K562 (cell line): ENCODE data around the gene NELL1. TPM values are rescaled to one million over a fixed set of nuclear protein-coding genes. Genes with fewer than 3 reads are reported as not detected.

Experiments
- ATAC-seq: fragments of 200-7000 bp; cut with Tn5 transposase; 3 replicates; pipeline ENCODE4 v1.9.1; 2020; ENCODE audit warnings: moderate library complexity
- BruUV-seq: library from RNA; stranded (reverse); fragments of 400-500 nt; replicated peaks from 2 replicates; lab custom pipeline; 2021; lab: Mats Ljungman, UMichigan
- CTCF ChIA-PET: fragments of 300-600 bp; formaldehyde crosslinking; extraction: SDS; loops from one replicate; lab custom pipeline; 2021; ENCODE audit warnings: low intra/inter-chr PET ratio; lab: Yijun Ruan, JAX
- POLR2A ChIA-PET: fragments of 300-600, 350-650 bp; sonication (Branson Sonifier 250); formaldehyde crosslinking; extraction: SDS; loops from one replicate; lab custom pipeline; 2021; ENCODE audit warnings: antibody characterized with exemption, inconsistent platforms; lab: Yijun Ruan, JAX
- DNase-seq, 4 experiments: peaks; one replicate each; pipeline versions ENCODE4 v3.0.0 to v3.0.0-alpha.2; 2011 to 2018; ENCODE audit warnings: low spot score in 3 of 4, mixed read lengths in 3 of 4; ENCODE audit errors: extremely low read depth in 1 of 4
- FAIRE-seq: peaks from 2 replicates; lab custom pipeline; 2011; peaks lifted over from hg19 to GRCh38; lab: Jason Lieb, UNC
- H2AFZ ChIP-seq: 2 replicates; pipeline ENCODE4 v1.6.0; 2011; ENCODE audit warnings: low read depth, low read length, control low read depth, inconsistent platforms
- H3K27ac ChIP-seq: fragments of 200-600 bp; 3 replicates; pipeline ENCODE4 v1.8.0; 2011; ENCODE audit warnings: low read depth, mild to moderate bottlenecking, control low read depth, inconsistent platforms, low read length, moderate library complexity, mixed read lengths; ENCODE audit errors: extremely low read depth
- H3K27me3 ChIP-seq, 2 experiments: fragments of 300-600 bp in 1 of 2; 2 replicates in 1 of 2; 3 replicates in 1 of 2; pipeline versions ENCODE4 v1.6.0 to v1.8.0; 2011; ENCODE audit warnings: inconsistent platforms in 2 of 2, low read length in 2 of 2, mild to moderate bottlenecking in 1 of 2, mixed read lengths in 1 of 2, moderate library complexity in 1 of 2; ENCODE audit not compliant: control insufficient read depth in 2 of 2, insufficient read depth in 2 of 2
- H3K36me3 ChIP-seq: fragments of 300-600 bp; 3 replicates; pipeline ENCODE4 v1.8.0; 2011; ENCODE audit warnings: mild to moderate bottlenecking, low read length, inconsistent platforms; ENCODE audit not compliant: control insufficient read depth, insufficient read depth
- H3K4me1 ChIP-seq, 2 experiments: fragments of 200-600 bp in 1 of 2; replicated peaks in 1 of 2; 2 replicates in 1 of 2; 3 replicates in 1 of 2; pipeline versions ENCODE4 v1.5.1 to v1.8.0; 2011; ENCODE audit warnings: inconsistent platforms in 2 of 2, low read length in 2 of 2, mild to moderate bottlenecking in 1 of 2, mixed read lengths in 1 of 2, moderate library complexity in 1 of 2; ENCODE audit not compliant: control insufficient read depth in 2 of 2, insufficient read depth in 2 of 2
- H3K4me2 ChIP-seq: 2 replicates; pipeline ENCODE4 v1.6.1; 2011; ENCODE audit warnings: low read length, control low read depth, inconsistent platforms, mixed read lengths; ENCODE audit not compliant: insufficient read depth
- H3K4me3 ChIP-seq: fragments of 200-600 bp; sonication (generic), shearing (Covaris generic); 2 replicates; pipeline ENCODE4 v1.5.1; 2016; ENCODE audit warnings: control low read depth, inconsistent platforms
- H3K79me2 ChIP-seq: fragments of 200-600 bp; 3 replicates; pipeline ENCODE4 v1.8.0; 2011; ENCODE audit warnings: low read length, inconsistent platforms; ENCODE audit not compliant: control insufficient read depth, insufficient read depth
- H3K9ac ChIP-seq, 2 experiments: 2 replicates each; pipeline versions ENCODE4 v1.6.0 to v1.6.1; 2011; ENCODE audit warnings: low read depth in 2 of 2, low read length in 2 of 2, control low read depth in 1 of 2, inconsistent platforms in 1 of 2, mild to moderate bottlenecking in 1 of 2, mixed read lengths in 1 of 2; ENCODE audit not compliant: insufficient read depth in 1 of 2
- H3K9me1 ChIP-seq: one replicate; pipeline ENCODE4 v1.6.0; 2011; ENCODE audit warnings: inconsistent platforms, mild to moderate bottlenecking, low read length, moderate library complexity; ENCODE audit not compliant: control insufficient read depth, insufficient read depth
- H3K9me3 ChIP-seq: replicated peaks from 2 replicates; pipeline ENCODE4 v1.5.1; 2011; ENCODE audit warnings: low read depth, low read length, inconsistent platforms; ENCODE audit not compliant: control insufficient read depth, insufficient read depth
- H4K20me1 ChIP-seq: replicated peaks from 2 replicates; pipeline ENCODE4 v1.6.1; 2011; ENCODE audit warnings: low read length, inconsistent platforms, mixed read lengths; ENCODE audit not compliant: control insufficient read depth, insufficient read depth
- ATF1 ChIP-seq, 2 experiments: fragments of 450-650 bp in 1 of 2; IDR thresholded peaks; 2 replicates each; pipeline ENCODE4 v1.6.1; 2016; ENCODE audit warnings: missing compliant biosample characterization in 1 of 2, missing genetic modification characterization in 1 of 2
- FOXM1 ChIP-seq, 2 experiments: fragments of 450-650 bp in 1 of 2; sonication (generic) in 1 of 2; formaldehyde crosslinking in 1 of 2; IDR thresholded peaks; 2 replicates each; pipeline versions ENCODE4 v1.6.1 to v1.9.0; 2017 to 2022; ENCODE audit warnings: low read depth in 2 of 2, mild to moderate bottlenecking in 2 of 2, missing genetic modification reagents in 1 of 2, moderate library complexity in 1 of 2
- GTF2F1 ChIP-seq: IDR thresholded peaks from 2 replicates; pipeline ENCODE4 v1.6.1; 2011; ENCODE audit warnings: low read depth, low read length, improper control_type of control experiment
- MECOM ChIP-seq: fragments of 250-450 bp; sonication (Bioruptor Pico); IDR thresholded peaks from 2 replicates; pipeline ENCODE4 v1.8.0; 2022; ENCODE audit warnings: inconsistent platforms
- NFIX ChIP-seq: fragments of 250-450 bp; sonication (Bioruptor Pico); IDR thresholded peaks from 2 replicates; pipeline ENCODE4 v1.4.0; 2020; ENCODE audit warnings: low read depth, mild to moderate bottlenecking, moderate library complexity
- RHOXF2B ChIP-seq: fragments of 250-450 bp; sonication (Bioruptor Pico); conservative IDR thresholded peaks from 2 replicates; pipeline ENCODE4 v1.5.1; 2021
- SPI1 ChIP-seq: IDR thresholded peaks from 2 replicates; pipeline ENCODE4 v1.6.1; 2011; ENCODE audit warnings: low read depth, low read length, control low read depth, borderline replicate concordance
- SRSF7 ChIP-seq: fragments of 200-400 bp; formaldehyde crosslinking; optimal IDR thresholded peaks from 2 replicates; pipeline ENCODE3; 2017; ENCODE audit warnings: mild to moderate bottlenecking, low read depth, low read length
- TRIM28 ChIP-seq: fragments of 450-650 bp; IDR thresholded peaks from 2 replicates; pipeline ENCODE4 v1.6.1; 2017
- ZBTB7A ChIP-seq: IDR thresholded peaks from 2 replicates; pipeline ENCODE4 v1.6.1; 2011; ENCODE audit warnings: low read depth, mild to moderate bottlenecking, low read length, moderate library complexity, borderline replicate concordance; ENCODE audit not compliant: control insufficient read depth
- ZFPM2 ChIP-seq: fragments of 250-450 bp; sonication (Bioruptor Pico); IDR thresholded peaks from 2 replicates; pipeline ENCODE4 v1.5.1; 2022; ENCODE audit warnings: mild to moderate bottlenecking
- ZNF707 ChIP-seq: fragments of 250-450 bp; sonication (Bioruptor Pico); conservative IDR thresholded peaks from 2 replicates; pipeline ENCODE4 v1.8.0; 2022; ENCODE audit warnings: inconsistent platforms, mild to moderate bottlenecking, moderate library complexity
- ZNF717 ChIP-seq: fragments of 250-450 bp; sonication (Bioruptor Pico); IDR thresholded peaks from 2 replicates; pipeline ENCODE4 v1.5.0; 2021
- ZNF778 ChIP-seq: fragments of 450-650 bp; formaldehyde crosslinking; IDR thresholded peaks from 2 replicates; pipeline ENCODE4 v1.4.0; 2020; ENCODE audit warnings: mild to moderate bottlenecking, moderate library complexity
- WGBS: fragments of 100-300 bp; shearing (Covaris generic); methylation state at CpG from one replicate; pipeline ENCODE4 v1.1.6; 2016; ENCODE audit warnings: low coverage, mixed read lengths; ENCODE audit not compliant: insufficient coverage; ENCODE audit errors: missing lambda C conversion rate; 5-methylcytosine and 5-hydroxymethylcytosine counted together
- in situ Hi-C: fragments of 300-500 bp; cut with MboI; formaldehyde crosslinking; loops from 4 replicates; pipeline ENCODE4 v1.15.0; 2018; ENCODE audit warnings: inconsistent platforms, mixed read lengths
- intact Hi-C: fragments of 100-400 bp; cut with micrococcal nuclease; formaldehyde crosslinking; loops from 2 replicates; pipeline ENCODE4 v1.14.2; 2022
- polyA plus RNA-seq, 8 experiments: library from polyadenylated mRNA; depleted of rRNA in 4 of 8; stranded (reverse) in 5 of 8; unstranded in 3 of 8; fragments of >200 nt; fragmentation: Nextera tagmentation in 2 of 8; fragmentation: Illumina TruSeq in 1 of 8; extraction: Ambion mirVana in 2 of 8; extraction: Trizol in 1 of 8; gene quantifications; 2 replicates each; pipeline versions ENCODE4 v1.2.1 to v1.2.3, GENCODE V29; 2011 to 2014; ENCODE audit warnings: inconsistent platforms in 1 of 8, missing spikeins in 1 of 8
- total RNA-seq, 7 experiments: library from RNA; depleted of rRNA in 6 of 7; stranded (reverse); fragments of >200 nt in 6 of 7; fragmentation: Illumina TruSeq in 2 of 7; extraction: Trizol in 2 of 7; gene quantifications; 2 replicates each; pipeline versions ENCODE4 v1.2.1 to v1.2.3, GENCODE V29; 2011 to 2021; ENCODE audit warnings: low replicate concordance in 1 of 7
- TF ChIP-seq, protein P1 (sequence below): fragments of 250-450 bp; sonication (Bioruptor Pico); IDR thresholded peaks from 2 replicates; pipeline ENCODE4 v1.9.0; 2021; ENCODE audit warnings: mild to moderate bottlenecking
- TF ChIP-seq, protein P2 (sequence below): fragments of 250-450 bp; sonication (Bioruptor Pico); IDR thresholded peaks from 2 replicates; pipeline ENCODE4 v1.5.0; 2021
- TF ChIP-seq, protein P3 (sequence below): fragments of 450-650 bp; IDR thresholded peaks from 2 replicates; pipeline ENCODE4 v1.6.1; 2016; ENCODE audit warnings: low read depth, mild to moderate bottlenecking, moderate library complexity
- TF ChIP-seq, protein P4 (sequence below): IDR thresholded peaks from 2 replicates; pipeline ENCODE4 v1.6.1; 2011; ENCODE audit warnings: borderline replicate concordance, low read depth, mild to moderate bottlenecking, moderate library complexity, low read length; ENCODE audit not compliant: insufficient read depth, poor library complexity, severe bottlenecking
- TF ChIP-seq, protein P5 (sequence below): sonication (generic); formaldehyde crosslinking; IDR thresholded peaks from 2 replicates; pipeline ENCODE4 v1.8.1; 2022; ENCODE audit warnings: missing genetic modification reagents

The NELL1 gene
- total and polyA plus RNA-seq, 9 of the 15 experiments (the other 6 are each of a cell fraction or from before 2014, with no cell fraction given) = not detected

DNA sequence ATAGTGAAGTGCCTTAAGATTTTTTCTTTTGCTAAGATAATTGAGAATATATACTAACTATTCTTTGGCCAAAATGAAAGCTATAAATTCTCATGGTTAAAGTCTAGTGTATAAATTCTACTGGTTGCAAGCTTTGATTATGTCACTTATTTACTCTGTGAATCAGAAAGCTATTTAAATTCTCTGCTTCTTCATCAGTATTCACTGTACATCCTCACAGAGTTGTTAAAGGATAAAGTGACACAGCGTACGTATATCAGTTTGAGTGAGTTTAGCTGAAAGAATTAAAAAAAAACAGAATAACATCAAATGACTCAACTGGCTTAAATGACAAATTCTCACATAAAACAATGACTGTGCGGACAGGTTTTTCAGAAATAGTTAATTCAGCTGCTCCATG is 453.1 kb downstream of the NELL1 start:
- Histone ChIP-seq H3K4me3 (no peak overlapping the region), H3K36me3 (no peaks in the 10 kb centered on the region), H3K27ac (no peak overlapping the region), H3K9me3 (no peaks in the 10 kb centered on the region), H3K4me1 (no peaks in the 10 kb centered on the region), H3K4me2 (no peak overlapping the region), H4K20me1 (no peaks in the 10 kb centered on the region), H3K9me1 (no peaks in the 10 kb centered on the region), H3K27me3 (no peaks in the 10 kb centered on the region), H2AFZ (no peak overlapping the region), H3K9ac (no peak overlapping the region), H3K79me2 (no peaks in the 10 kb centered on the region)
- ATAC-seq (no peak), FAIRE-seq (no peak), DNase-seq (no peak)
- ChIA-PET CTCF (no interaction called here), POLR2A (interaction anchor here (1.1 kb wide), 1 partner anchor 60 kb away, joined by 3 read pairs; no protein-coding TSS in a partner anchor)
- in situ Hi-C loops = no loop called here
- intact Hi-C loops = no loop called here
- WGBS = 3% methylated on average over 3 of the region's 3 CpGs
- BruUV-seq = no TSS peak
- TF ChIP-seq RHOXF2B (no peak), NFIX (CRISPR knock-in tag) (no peak), ZBTB7A (no peak), SPI1 (no peak), MECOM (CRISPR knock-in tag) (no peak), ZNF778 (CRISPR knock-in tag) (no peak), TRIM28 (no peak), ZNF717 (CRISPR knock-in tag) (no peak), SRSF7 (no peak), ZFPM2 (no peak), FOXM1 (IDR thresholded peaks at IDR 0.05; ENCODE audit: low read depth) (no peak), FOXM1 (CRISPR knock-in tag; IDR thresholded peaks at IDR 0.05; ENCODE audit: low read depth) (no peak), GTF2F1 (no peak), ATF1 (CRISPR knock-in tag; IDR thresholded peaks at IDR 0.05) (no peak), ATF1 (tag; IDR thresholded peaks at IDR 0.05) (no peak), ZNF707 (CRISPR knock-in tag) (no peak)
- TF ChIP-seq, protein P1, sequence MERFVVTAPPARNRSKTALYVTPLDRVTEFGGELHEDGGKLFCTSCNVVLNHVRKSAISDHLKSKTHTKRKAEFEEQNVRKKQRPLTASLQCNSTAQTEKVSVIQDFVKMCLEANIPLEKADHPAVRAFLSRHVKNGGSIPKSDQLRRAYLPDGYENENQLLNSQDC (CRISPR knock-in tag) = no peak
- TF ChIP-seq, protein P2, sequence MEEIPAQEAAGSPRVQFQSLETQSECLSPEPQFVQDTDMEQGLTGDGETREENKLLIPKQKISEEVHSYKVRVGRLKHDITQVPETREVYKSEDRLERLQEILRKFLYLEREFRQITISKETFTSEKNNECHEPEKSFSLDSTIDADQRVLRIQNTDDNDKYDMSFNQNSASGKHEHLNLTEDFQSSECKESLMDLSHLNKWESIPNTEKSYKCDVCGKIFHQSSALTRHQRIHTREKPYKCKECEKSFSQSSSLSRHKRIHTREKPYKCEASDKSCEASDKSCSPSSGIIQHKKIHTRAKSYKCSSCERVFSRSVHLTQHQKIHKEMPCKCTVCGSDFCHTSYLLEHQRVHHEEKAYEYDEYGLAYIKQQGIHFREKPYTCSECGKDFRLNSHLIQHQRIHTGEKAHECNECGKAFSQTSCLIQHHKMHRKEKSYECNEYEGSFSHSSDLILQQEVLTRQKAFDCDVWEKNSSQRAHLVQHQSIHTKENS (CRISPR knock-in tag) = no peak
- TF ChIP-seq, protein P3, sequence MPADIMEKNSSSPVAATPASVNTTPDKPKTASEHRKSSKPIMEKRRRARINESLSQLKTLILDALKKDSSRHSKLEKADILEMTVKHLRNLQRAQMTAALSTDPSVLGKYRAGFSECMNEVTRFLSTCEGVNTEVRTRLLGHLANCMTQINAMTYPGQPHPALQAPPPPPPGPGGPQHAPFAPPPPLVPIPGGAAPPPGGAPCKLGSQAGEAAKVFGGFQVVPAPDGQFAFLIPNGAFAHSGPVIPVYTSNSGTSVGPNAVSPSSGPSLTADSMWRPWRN = no peak
- TF ChIP-seq, protein P4, sequence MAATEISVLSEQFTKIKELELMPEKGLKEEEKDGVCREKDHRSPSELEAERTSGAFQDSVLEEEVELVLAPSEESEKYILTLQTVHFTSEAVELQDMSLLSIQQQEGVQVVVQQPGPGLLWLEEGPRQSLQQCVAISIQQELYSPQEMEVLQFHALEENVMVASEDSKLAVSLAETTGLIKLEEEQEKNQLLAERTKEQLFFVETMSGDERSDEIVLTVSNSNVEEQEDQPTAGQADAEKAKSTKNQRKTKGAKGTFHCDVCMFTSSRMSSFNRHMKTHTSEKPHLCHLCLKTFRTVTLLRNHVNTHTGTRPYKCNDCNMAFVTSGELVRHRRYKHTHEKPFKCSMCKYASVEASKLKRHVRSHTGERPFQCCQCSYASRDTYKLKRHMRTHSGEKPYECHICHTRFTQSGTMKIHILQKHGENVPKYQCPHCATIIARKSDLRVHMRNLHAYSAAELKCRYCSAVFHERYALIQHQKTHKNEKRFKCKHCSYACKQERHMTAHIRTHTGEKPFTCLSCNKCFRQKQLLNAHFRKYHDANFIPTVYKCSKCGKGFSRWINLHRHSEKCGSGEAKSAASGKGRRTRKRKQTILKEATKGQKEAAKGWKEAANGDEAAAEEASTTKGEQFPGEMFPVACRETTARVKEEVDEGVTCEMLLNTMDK = no peak
- TF ChIP-seq, protein P5, sequence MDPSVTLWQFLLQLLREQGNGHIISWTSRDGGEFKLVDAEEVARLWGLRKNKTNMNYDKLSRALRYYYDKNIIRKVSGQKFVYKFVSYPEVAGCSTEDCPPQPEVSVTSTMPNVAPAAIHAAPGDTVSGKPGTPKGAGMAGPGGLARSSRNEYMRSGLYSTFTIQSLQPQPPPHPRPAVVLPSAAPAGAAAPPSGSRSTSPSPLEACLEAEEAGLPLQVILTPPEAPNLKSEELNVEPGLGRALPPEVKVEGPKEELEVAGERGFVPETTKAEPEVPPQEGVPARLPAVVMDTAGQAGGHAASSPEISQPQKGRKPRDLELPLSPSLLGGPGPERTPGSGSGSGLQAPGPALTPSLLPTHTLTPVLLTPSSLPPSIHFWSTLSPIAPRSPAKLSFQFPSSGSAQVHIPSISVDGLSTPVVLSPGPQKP (CRISPR knock-in tag) = no peak
